LNCAP (cell line): Measurements from ENCODE around the gene BBOF1.

Source experiments
- CTCF ChIP-seq: fragments of 450-650 bp; IDR thresholded peaks from 2 replicates; pipeline ENCODE4 v1.5.1; 2017; ENCODE audit warnings: mild to moderate bottlenecking

BBOF1 gene

GRCh38 chr14:73996731-73997107 lies 22.4 kb upstream of the BBOF1 start:
- no peak for TF ChIP-seq CTCF

- TF ChIP-seq CTCF: no peak
These were observed 21.8 kb upstream of the BBOF1 start for GRCh38 chr14:73997108-73997943.

- no peak for TF ChIP-seq CTCF
These were observed 21.2 kb upstream of the BBOF1 start for GRCh38 chr14:73997944-73998447.

- TF ChIP-seq CTCF: no peak
These were observed 20.4 kb upstream of the BBOF1 start for GRCh38 chr14:73998726-73999125.

GRCh38 chr14:74008843-74009499 lies 10.2 kb upstream of the BBOF1 start:
- TF ChIP-seq CTCF: no peak

GRCh38 chr14:74014299-74014698 lies 4.8 kb upstream of the BBOF1 start:
- TF ChIP-seq CTCF: no peak

GRCh38 chr14:74015176-74015575 lies 4.0 kb upstream of the BBOF1 start:
- no peak for TF ChIP-seq CTCF
